Stimulated activated CD4-positive, alpha-beta T cell treated with anti-CD3 and anti-CD28 coated beads, Interleukin-4, amount 100 ng/mL, for 1 hour (primary cell): ENCODE data around the gene EEF2K.
"Not testable (repeated sequence)": the region's sequence is repeated elsewhere in the genome, so short reads cannot be mapped to it uniquely, and the experiment has no call there.

Source experiments
- DNase-seq: peaks from one replicate; pipeline ENCODE4 v3.0.0-alpha.2; 2020

Gene EEF2K

DNA sequence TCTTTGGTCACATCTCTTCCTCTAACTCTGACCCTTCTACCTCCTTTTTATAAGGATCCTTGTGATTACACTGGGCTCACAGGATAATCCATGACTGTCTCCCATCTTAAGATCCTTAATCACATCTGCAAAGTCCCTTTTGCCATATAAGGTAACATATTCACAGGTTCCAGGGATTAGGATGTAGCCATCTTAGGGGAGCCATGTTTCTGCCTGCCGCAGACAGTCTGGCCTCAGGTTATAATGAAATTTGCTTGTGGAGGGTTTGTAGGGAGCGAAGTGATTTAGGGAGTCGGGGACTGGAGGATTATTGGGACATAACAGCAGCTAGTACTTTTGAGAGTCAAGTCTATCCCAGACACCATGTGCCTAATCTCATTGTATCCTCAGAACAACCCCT is 7.7 kb downstream of the EEF2K start:
- DNase-seq: no peak

DNA sequence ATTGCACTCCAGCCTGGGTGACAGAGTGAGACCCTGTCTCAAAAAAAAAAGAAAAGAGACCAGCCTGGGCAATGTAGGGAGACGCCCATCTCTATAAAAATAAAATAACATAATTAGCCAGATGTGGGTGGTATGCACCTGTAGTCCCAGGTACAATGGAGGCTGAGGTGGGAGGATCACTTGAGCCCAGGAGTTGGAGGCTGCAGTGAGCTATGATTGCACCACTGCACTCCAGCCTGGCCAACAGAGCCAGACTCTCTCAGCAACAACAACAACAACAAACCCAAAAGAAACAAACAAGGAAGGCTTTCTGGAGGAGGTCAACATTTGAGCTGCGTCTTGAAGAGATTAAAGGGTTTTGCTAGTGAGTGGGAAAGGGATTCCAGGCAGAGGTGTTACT is 8.3 kb downstream of the EEF2K start:
- no peak for DNase-seq

DNA sequence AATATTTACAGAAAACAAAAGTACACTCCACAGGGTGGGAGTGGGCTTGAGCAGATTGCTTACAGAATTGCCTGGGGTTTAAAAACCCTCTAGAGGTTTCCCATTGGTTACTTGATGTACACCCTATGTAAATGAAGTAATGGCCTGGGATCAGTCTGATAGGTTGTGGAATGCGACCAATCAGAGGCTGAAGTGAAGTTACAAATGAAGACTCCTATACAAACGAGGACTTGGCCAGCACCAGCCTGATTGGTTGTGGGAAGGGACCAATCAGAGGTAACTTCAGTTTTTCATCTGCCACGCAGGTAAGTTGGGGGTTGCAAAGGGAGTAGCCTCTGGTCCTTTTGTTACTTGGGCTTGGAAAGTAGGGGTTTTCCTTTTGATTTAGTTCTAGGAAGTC is 8.8 kb downstream of the EEF2K start:
- DNase-seq: no peak

DNA sequence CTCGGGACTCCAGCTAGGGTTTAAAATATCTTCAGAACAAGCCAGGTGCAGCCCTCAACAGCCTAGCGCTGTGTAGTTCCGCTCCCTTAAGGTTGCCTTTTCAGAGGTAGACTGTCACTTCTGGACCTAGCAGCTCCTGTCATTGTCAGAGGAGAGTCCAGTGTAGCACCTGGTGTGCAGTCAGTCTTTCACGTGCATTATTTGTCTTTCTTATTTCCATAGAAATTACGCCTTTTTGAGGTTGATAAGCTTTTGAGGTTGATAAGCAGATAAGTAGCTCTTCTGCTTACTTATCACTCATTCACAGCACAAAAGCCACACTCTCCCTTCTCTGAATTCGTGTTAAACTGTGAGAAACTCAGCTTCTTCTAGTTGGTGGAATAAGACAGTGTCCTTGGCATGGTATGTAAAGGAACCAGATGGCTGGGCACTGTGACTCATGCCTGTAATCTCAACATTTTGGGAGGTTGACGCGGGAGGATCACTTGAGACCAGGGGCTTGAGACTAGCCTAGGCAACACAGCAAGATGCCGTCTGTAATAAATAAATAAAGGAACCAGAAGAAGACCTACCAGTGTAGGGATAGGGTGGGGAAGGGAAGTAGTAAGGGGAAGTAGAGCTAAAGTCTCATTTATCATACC is 10.2 kb downstream of the EEF2K start:
- no peak for DNase-seq

DNA sequence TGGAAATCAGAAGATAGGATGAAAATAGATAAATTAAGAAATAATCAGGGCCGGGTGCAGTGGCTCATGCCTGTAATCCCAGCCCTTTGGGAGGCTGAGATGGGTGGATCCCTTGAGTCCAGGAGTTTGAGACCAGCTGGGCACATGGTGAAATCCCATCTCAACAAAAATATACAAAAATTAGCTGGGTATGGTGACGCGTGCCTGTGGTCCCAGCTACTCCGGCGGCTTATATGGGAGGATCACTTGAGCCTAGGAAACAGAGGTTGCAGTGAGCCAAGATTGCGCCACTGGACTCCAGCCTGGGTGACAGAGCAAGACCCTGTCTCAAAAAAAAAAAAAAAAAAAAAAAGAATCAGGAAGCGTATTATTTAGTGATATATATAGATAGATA is 10.8 kb downstream of the EEF2K start:
- not testable (repeated sequence) for DNase-seq

DNA sequence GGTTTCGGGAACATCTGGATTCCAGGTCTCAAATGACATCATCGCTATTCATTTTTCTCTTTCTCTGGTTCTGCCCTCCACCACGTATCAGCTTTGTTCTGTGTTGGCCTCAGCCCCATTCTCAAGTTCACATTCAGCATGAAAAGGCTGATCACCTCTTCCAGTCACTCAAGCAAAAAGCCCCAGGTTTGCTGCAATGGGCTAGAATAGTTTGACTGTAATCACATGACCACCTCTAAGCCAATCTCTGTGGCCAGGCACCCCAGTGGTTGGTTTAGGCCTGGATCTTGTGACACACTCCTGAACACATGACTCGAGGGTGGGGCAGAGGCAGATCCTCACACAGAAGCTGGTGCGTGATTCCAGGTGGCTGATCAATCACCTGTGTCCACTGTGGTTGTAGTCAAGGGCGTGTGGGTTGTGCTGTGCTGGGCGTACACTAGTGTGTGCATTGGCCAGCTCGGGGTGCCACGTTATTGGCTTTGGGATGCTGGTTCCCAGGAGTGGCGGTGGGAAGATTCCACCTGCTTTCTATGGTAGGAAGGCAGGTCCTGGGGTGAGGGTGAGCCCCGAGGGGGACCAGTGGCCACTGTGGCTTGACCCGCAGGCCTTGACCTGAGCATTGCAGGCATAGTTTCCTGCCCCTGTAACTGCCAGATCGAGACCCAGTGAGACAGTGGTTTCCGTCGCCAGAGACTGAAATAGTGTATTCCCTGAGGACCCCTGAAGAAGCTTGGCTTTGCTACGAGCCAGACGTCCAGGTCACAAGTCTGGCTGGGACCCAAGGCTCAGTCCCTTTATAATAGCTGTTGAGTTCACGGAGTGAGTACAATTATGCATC is 12.0 kb downstream of the EEF2K start:
- no peak for DNase-seq

DNA sequence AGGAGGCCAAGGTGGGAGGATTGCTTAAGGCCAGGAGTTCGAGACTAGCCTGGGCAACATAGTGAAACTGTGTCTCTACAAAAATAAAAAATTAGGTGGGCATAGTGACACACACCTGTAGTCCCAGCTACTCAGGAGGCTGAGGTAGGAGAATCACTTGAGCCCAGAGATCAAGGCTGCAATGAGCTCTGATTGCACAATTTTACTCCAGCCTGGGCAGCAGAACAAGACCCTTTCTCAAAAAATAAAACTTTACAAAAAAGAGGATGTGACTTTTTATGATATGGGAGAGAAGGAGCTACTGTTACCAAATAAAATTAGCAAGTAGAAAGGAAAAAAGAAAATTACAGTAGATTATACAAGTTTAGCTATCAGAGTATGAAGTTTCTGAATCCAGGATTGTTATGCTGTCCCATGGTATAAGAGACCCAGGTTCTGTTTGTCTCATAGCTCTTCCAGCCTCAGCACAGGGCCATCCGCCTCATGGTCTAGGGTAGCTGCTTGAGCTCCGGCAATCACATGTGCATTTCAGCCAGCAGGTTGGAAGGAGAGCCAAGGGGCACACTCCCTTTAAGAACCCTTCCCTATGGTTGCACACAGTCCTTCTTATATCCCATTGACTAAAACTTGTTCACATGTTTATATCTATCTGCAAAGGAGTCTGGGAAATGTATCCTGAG is 13.5 kb downstream of the EEF2K start:
- no peak for DNase-seq

DNA sequence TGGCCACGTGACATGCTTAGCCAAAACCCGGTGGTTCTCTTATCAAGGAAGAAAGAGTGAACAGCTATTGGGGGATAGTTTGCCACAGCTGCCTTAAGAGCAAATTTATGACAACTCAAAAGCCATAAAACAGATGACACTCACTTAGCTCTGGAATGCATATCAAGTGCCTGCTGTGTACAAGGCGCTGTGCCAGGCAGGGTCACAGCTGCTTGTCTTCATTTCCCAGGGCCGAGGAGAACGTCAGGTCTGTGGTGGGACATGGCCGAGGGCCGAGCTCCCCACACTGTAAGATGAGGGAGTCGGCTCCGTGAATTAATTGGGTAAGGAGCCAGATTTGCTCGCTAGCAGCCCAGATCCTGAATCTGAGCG is 14.0 kb downstream of the EEF2K start:
- DNase-seq: no peak

DNA sequence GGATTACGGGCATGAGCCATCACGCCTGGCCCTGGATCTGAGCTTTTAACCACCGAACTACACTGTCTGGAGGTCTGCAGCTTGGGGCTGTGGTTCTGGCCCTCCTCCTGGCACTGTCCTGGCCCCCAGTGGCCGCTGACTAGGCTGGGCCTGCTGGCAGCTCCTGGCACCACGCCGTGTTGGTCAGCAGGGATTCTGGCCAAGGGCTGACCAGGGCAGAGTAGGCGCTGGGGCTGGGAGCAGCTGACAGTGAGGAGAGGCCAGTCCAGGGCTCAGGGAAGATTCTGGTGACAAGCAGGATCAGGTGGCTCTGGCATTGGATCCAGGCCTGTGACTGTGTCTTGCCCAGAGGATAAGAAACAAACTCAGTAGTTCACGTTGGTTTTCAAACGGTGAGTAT is 14.6 kb downstream of the EEF2K start:
- no peak for DNase-seq

DNA sequence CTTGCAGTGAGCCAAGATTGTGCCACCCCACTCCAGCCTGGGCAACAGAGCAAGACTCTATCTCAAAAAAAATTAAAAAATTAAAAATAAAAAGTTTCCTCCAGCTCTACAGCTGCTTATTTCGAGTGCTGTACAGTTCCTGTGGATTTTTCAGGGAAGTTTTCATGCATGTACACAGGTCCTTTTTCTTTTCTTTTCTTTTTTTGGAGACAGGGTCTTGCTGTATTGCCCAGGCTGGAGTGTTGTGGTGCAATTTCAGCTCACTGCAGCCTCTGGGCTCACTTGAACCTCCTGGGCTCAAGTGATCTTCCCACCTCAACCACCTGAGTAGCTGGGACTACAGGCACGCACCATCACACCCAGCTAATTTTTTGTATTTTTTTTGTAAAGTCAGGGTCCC is 15.9 kb downstream of the EEF2K start:
- no peak for DNase-seq

DNA sequence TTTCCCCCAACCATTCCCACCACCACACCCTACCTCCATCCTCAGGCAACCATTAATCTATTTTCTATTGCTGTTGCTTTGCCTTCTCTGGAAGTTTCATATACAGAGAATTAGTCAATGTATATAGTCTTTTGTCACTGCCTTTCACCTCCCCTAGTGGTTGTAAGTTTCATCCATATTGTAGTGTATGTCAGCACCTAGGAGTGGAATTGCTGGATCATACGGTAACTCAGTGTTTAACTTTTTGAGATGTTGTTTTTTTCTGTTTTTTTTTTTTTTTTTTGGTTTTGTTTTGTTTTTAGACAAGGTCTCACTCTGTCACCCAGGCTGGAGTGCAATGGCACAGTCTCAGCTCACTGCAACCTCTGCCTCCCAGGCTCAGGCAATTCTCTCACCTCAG is 16.9 kb downstream of the EEF2K start:
- DNase-seq: no peak

DNA sequence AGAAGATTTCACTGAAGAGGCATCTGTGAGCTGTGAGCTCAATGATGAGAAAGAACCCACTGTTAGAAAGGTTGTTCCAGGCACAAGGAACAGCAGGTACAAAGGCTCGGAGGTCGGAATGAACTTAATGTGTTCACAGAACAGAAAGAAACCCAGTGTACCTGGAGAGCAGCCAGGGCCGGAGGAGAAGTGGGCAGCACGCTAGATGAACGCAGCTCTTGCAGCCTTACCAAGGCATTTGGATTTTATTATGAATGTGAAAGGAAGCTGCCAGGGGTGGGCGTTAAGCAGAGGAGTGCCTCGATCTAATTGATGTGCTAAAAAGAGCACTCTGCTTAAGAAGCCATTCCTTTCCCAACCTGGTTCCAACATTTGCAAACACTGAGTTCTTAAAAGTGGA is 19.0 kb downstream of the EEF2K start:
- no peak for DNase-seq

DNA sequence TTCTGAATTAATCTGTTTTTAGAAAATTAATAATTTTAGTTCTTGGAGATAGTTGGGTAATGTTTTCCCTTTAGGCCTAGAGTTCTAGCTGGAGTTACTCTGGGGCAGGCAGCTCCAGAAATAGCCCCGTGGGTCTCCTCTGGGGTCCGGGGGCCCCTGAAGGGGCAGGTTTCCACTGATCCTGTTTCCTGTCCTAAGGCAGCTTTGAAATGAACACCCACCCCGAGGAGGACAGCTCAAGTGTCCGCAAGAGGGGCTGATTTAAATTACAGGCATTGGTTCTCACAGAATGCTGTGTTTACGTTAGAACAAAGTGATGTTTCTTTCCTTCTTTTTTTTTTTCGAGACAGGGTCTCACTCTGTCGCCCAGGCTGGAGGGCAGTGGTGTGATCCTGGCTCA is 23.8 kb downstream of the EEF2K start:
- DNase-seq: no peak

DNA sequence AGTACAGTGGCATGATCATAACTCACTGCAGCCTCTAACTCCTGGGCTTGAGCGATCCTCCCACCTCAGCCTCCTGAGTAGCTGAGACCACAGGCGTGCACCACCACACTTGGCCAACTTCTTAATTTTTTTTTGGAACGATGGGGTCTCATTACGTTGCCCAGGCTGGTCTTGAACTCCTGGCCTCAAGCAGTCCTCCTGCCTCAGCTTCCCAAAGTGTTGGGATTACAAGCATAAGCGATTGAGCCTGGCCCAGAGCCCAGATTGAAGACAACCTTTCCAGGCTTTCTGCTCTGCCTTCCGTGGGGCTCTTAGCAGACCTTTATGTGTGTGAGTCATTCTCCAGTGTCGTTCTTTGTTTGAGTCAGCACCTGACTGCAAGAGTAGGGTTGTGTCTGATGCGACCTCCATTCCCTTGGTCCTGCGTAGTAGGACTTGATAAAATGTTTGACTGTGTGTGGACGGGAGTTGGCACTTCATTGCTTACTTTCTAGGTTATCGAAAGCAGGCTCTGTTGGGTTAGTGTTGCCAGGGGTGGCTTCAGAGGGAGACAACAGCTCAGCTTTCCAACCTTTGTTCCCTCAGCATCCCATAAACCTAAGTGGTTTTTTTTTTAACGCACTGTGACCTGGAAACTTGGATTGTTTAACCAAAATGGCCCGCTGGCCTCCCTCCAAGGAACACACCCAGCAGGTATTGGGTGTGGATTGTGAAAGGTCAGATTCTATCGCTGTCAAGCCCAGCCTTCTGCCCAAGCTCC is 26.4 kb downstream of the EEF2K start:
- DNase-seq: no peak

DNA sequence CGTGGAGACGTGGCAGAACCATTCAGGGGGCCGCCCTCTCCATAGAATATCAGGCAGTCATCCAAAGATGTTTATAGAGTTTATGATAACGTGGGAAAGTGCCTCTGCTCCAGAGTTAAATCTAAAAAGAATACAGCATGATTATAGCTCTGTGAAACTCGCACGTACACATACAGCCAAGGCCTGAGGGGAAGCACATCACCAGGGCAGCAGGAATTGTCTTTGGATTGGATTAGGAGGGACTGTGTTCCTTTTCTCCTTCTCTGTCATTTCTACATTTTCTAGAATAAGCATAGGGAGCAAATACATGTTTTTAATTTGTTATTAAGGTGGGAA is 26.9 kb downstream of the EEF2K start:
- DNase-seq: no peak

DNA sequence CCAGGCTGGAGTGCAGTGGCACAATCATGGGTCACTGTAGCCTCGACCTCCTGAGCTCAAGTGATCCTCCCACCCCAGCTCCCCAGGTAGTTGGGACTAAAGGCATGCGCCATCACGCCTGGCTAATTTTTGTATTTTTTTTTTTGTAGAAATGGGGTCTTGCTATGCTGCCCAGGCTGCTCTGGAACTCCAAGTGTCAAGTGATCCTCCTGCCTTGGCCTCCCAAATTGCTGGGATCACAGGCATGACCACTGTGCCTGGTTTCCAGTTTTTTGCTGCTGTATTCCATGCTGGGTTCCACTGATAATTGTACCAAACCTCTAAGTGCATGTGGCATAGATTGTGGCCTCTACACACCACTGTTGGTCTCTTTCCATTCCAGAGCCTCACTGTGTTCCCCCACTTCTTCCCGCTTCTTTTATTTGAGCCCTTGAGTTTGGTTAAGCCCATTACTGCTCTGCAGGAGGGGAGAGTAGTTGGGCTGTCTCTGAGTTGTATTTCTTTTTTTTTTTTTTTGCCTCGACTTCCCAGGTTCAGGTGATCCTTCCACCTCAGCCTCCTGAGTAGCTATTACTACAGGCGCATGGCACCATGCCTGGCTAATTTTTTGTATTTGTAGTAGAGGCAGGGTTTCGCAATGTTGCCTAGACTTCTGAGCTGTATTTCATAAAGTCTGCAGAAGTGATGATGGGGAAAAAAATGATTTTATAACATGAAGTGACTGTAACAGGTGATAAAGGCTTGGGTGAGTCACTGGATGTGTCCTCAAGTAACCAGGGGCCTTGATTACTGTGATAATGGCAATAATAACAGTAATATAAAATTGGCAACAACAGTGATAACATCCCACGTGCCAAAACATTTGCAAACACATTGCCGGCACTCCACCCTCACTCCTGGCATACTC is 30.0 kb downstream of the EEF2K start:
- no peak for DNase-seq

DNA sequence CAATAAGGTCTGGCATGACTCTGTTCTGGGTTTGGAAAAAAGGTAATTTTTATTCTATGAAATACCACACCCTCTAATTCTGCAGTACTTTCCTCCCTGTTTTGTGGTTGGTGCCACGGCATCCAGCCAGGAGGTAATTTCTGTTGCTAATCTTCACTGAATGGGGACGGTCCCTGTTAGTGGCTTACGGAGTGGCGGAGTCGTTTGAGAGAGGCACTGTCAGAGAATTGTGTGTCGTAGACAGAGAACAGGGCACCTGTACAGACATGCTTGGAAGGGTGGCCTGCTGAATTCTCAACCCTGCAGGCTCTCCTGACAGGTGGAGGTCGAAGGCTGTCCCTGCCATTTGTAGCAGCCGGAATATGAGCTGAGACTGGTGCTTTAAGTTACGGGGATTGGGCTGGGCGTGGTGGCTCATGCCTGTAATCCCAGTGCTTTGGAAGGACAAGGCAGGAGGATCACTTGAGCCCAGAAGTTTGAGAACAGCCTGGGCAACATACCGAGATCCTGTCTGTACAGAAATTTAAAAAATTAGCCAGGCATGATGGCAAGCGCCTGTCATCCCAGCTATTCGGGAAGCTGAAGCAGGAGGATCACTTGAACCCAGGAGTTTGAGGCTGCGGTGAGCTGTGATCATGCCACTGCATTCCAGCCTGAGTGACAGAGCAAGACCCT is 33.2 kb downstream of the EEF2K start:
- DNase-seq: no peak

DNA sequence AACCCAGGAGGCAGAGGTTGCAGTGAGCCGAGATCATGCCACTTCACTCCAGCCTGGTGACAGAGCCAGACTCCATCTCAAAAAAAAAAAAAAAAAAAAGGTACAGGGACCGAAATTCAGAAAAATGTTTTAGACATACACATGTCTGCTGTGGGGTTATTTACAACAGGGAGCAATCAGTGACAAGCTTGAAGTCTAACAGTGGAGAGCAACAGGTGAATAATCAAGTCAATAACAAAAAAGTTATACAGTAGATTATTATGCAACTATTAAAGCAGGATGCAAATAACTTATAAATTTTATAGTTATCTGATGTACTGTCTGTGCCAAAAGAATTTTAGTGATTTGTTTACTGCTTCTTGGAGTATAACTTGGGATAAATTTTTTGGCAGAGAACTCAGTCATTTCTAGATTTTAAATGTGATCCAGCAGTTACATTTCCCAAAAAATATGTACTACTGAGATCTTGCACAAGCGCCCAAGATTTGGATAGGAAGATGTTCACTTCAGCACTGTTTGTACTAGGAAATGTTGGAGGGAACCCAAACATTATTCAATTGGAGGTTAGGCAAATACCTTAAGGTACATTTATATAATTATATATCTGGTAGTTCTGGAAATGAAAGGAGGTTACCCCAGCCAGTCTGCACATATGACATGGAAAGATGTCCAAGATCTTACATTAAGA is 34.1 kb downstream of the EEF2K start:
- DNase-seq: no peak

DNA sequence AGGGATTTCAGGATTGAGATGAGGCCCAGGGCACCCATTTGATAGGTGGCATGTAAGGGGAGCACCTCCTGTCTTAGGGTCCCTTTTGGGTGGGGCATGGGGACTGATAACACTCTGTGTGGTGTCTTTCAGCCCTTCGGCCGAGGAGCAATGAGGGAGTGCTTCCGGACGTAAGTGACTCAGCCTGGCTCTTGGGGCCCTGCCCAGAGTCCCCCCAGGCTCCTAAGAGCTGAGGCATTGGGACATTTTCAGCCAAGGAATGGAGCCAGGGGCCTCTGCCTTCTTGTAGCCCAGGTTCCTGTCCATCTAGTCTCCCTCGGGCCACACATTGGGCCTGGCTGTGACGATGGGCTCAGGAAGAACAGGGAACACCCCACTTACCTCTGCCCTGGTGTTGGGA is 44.4 kb downstream of the EEF2K start:
- DNase-seq: no peak

DNA sequence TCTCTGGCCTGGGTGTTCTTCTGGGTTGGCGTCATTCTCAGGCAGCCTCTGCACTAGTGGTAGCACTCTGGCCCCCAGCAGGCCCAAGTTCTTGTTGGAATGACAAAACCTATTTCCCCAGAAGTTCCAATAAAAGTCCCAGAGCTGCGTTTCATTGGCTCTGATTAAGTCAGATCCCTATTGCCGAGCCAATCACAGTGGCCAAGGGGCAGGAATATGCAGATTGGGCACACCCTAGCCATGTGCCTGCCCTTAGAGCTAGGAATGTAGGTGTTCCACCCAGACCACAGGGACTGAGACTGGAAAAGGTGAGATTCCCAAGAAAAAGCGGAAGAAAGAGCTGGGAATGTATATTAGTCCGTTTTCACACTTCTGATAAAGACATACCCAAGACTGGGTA is 46.2 kb downstream of the EEF2K start:
- DNase-seq: no peak

DNA sequence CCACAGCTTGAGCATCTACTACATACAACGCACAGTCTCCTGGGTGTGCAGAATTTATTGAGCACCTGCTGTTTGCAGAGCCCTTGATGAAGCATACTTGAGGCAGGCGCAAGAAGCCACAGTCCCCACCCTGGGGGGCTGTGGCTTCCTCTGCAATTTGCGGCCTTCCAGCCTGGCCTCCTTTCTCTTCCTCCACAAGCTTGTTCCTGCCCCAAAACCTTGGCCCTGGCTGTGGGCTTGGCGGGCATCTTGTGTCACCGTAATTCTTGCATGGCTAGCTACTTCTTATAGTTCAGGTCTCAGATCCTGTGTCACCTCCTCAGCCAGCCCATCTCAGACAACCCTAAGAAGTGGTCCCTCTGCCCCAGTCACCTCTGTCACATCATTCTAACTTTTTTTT is 47.2 kb downstream of the EEF2K start:
- no peak for DNase-seq
